HFFc6 (cell line): ENCODE measurements around the gene LDLRAD4. TPM values are rescaled to one million over a fixed set of nuclear protein-coding genes. Genes with fewer than 3 reads are reported as not detected.
"Not testable (repeated sequence)": the region's sequence is repeated elsewhere in the genome, so short reads cannot be mapped to it uniquely, and the experiment has no call there.

Experiments
- DNase-seq: peaks from one replicate; pipeline ENCODE4 v3.0.0-alpha.2; 2018
- H3K27ac Mint-ChIP-seq: 2 replicates; pipeline ENCODE4 v1.8.0; 2020; ENCODE audit warnings: mild to moderate bottlenecking, mixed read lengths
- H3K27me3 Mint-ChIP-seq: 2 replicates; pipeline ENCODE4 v1.8.0; 2021; ENCODE audit warnings: mild to moderate bottlenecking, moderate library complexity, mixed read lengths; ENCODE audit not compliant: insufficient read depth
- H3K36me3 Mint-ChIP-seq: 2 replicates; pipeline ENCODE4 v1.8.0; 2021; ENCODE audit warnings: low read depth, mixed read lengths
- H3K4me1 Mint-ChIP-seq: 2 replicates; pipeline ENCODE4 v1.8.0; 2020; ENCODE audit warnings: low read depth, mixed read lengths
- H3K4me3 Mint-ChIP-seq: 2 replicates; pipeline ENCODE4 v1.8.0; 2020; ENCODE audit warnings: mild to moderate bottlenecking, moderate library complexity, mixed read lengths
- H3K9me3 Mint-ChIP-seq: 2 replicates; pipeline ENCODE4 v1.8.0; 2020; ENCODE audit warnings: mild to moderate bottlenecking, mixed read lengths
- CTCF ChIP-seq: fragments of 200-600 bp; sonication (generic); IDR thresholded peaks from 2 replicates; pipeline ENCODE4 v1.5.0; 2021; ENCODE audit warnings: antibody characterized with exemption, mild to moderate bottlenecking
- total RNA-seq, 6 experiments: library from RNA; stranded (reverse); fragmentation: NEBNext Ultra II Directional; extraction: Animal tissue kit (Norgen Biotek cat#: 25700); gene quantifications; 2 replicates in 1 of 6; 3 replicates in 5 of 6; pipeline ENCODE4 v1.2.3, GENCODE V29; 2021

The LDLRAD4 gene
- total RNA-seq, 6 experiments from 2014 or later, result not detected

DNA sequence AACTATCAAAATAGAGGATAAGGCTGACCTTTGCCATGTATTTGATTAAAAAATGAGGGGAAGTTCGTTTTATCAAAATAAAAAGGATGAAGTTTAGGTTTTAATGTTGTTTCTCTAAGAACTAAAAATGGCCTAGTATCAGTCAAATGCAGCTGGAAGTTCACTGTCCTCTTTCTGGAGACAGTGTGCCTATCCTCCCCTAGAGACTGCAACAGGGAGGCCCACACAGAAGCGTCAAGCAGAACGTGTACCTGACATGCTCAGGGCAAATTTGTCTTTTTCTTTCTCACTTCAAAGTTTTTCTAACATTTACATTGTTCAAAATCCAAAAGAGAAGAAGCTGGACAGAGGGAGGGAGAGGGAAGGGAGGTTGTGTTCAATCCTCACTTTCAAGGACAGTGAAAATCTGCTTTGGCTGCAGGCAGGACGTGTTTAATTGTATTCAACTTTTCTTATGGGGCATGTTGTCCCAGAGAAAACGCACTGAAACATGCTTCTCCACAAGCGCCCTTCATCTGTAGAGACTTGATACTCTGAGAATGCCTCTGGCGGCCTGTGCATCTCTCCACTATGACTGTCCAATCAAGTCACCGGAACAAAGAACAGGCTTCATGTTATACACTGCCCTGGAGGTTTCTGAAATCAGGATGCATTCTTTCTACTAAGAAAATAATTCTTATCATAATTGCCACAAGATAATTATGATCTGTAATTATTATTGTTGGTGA lies 442.7 kb downstream of the LDLRAD4 start:
- Mint-ChIP-seq H3K4me1 (peaks cover 5% of the 10 kb centered on the region; the same call in 1 of the 2 replicates), H3K36me3 (0 out of 2 replicates have a peak, but pooled peaks cover 4% of the 10 kb centered on the region), H3K4me3 (no peak overlapping the region), H3K27me3 (no peaks in the 10 kb centered on the region; the same call in 1 of the 2 replicates), H3K9me3 (no peaks in the 10 kb centered on the region), H3K27ac (no peak overlapping the region)
- no peak for DNase-seq
- TF ChIP-seq CTCF, result no peak

GRCh38 chr18:13661779-13662256 lies 443.3 kb downstream of the LDLRAD4 start:
- Mint-ChIP-seq H3K27me3 (no peaks in the 10 kb centered on the region), H3K9me3 (no peaks in the 10 kb centered on the region), H3K27ac (no peak overlapping the region), H3K36me3 (peaks cover 8% of the 10 kb centered on the region; the same call in 1 of the 2 replicates), H3K4me3 (no peak overlapping the region), H3K4me1 (peaks cover 5% of the 10 kb centered on the region; the same call in 1 of the 2 replicates)
- no peak for TF ChIP-seq CTCF
- DNase-seq, result no peak

GRCh38 chr18:13672657-13673056 lies 454.1 kb downstream of the LDLRAD4 start:
- DNase-seq, result no peak
- Mint-ChIP-seq H3K27ac (no peak overlapping the region; the same call in 1 of the 2 replicates), H3K36me3 (peaks cover 36% of the 10 kb centered on the region), H3K4me1 (peaks cover 5% of the 10 kb centered on the region; the same call in 1 of the 2 replicates), H3K9me3 (peaks cover 27% of the 10 kb centered on the region), H3K27me3 (no peaks in the 10 kb centered on the region; the same call in 1 of the 2 replicates), H3K4me3 (no peak overlapping the region)
- no peak for TF ChIP-seq CTCF

- Mint-ChIP-seq H3K4me3 (no peak overlapping the region), H3K9me3 (peaks cover 27% of the 10 kb centered on the region), H3K4me1 (peaks cover 5% of the 10 kb centered on the region; the same call in 1 of the 2 replicates), H3K27me3 (no peaks in the 10 kb centered on the region), H3K36me3 (peaks cover 23% of the 10 kb centered on the region), H3K27ac (no peak overlapping the region)
- TF ChIP-seq CTCF, result no peak
- DNase-seq, result no peak
Observed at GRCh38 chr18:13676471-13676870, 457.9 kb downstream of the LDLRAD4 start.

DNA sequence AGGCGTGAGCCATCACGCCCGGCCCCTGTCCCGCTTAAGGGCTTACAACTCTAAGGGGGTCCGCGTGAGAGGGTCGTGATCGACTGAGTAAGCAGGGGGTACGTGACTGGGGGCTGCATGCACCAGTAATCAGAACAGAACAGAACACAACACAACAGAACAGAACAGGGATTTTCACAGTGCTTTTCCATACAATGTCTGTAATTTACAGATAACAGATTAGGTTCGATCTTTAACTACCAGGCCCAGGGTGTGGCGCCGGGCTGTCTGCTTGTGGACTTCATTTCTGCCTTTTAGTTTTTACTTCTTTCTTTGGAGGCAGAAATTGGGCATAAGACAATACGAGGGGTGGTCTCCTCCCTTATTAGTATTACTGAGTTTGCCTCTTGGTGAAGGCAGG lies 458.8 kb downstream of the LDLRAD4 start:
- H3K4me3 Mint-ChIP-seq, H3K27me3 Mint-ChIP-seq, H3K27ac Mint-ChIP-seq, H3K4me1 Mint-ChIP-seq, DNase-seq: not testable (repeated sequence)
- peaks cover 26% of the 10 kb centered on the region for H3K9me3 Mint-ChIP-seq
- peaks cover 23% of the 10 kb centered on the region for H3K36me3 Mint-ChIP-seq

GRCh38 chr18:13680612-13681011 lies 462.1 kb downstream of the LDLRAD4 start:
- H3K4me1 Mint-ChIP-seq, result peaks cover 6% of the 10 kb centered on the region
- H3K4me3 Mint-ChIP-seq, result no peak overlapping the region
- H3K9me3 Mint-ChIP-seq, result peaks cover 15% of the 10 kb centered on the region
- H3K27ac Mint-ChIP-seq, result no peak overlapping the region
- no peaks in the 10 kb centered on the region for H3K27me3 Mint-ChIP-seq
- no peak for DNase-seq
- peaks cover 16% of the 10 kb centered on the region for H3K36me3 Mint-ChIP-seq
- peak; percentile 41 for TF ChIP-seq CTCF
